Upper lobe of left lung (tissue), 6 donors: ENCODE measurements around the gene HMGXB4. TPM values are rescaled to one million over a fixed set of nuclear protein-coding genes. Genes with fewer than 3 reads are reported as not detected.

ENCODE experiments used
- ATAC-seq, 2 donors: fragments of 200-7000 bp; cut with Tn5 transposase; one replicate each; pipeline ENCODE4 v1.9.1; 2022; ENCODE audit warnings: mild to moderate bottlenecking in 2 of 2, moderate library complexity in 2 of 2; ENCODE audit not compliant: low FRiP score in 2 of 2
- DNase-seq, 2 donors: peaks; one replicate each; pipeline ENCODE4 v3.0.0-alpha.2; 2019 to 2020
- H3K27ac ChIP-seq, 4 donors: fragments of 200-600 bp; sonication (generic); one replicate each; pipeline ENCODE4 v1.5.1; 2016 to 2019
- H3K27me3 ChIP-seq, 4 donors: fragments of 200-600 bp; sonication (generic); one replicate each; pipeline ENCODE4 v1.5.1; 2017 to 2019
- H3K36me3 ChIP-seq, 4 donors: fragments of 200-600 bp; sonication (generic); one replicate each; pipeline ENCODE4 v1.5.1; 2016 to 2019
- H3K4me1 ChIP-seq, 4 donors: fragments of 200-600 bp; sonication (generic); one replicate each; pipeline ENCODE4 v1.5.1; 2018 to 2019
- H3K4me3 ChIP-seq, 4 donors: fragments of 200-600 bp; sonication (generic); one replicate each; pipeline ENCODE4 v1.5.1; 2017 to 2019; ENCODE audit warnings: mild to moderate bottlenecking in 2 of 4, moderate library complexity in 1 of 4
- H3K9me3 ChIP-seq, 4 donors: fragments of 200-600 bp; sonication (generic); one replicate each; pipeline ENCODE4 v1.5.1; 2018 to 2019
- EP300 ChIP-seq, 4 donors: sonication (generic); formaldehyde crosslinking; IDR thresholded peaks; one replicate each; pipeline ENCODE4 v1.5.1; 2017; ENCODE audit warnings: antibody characterized with exemption in 4 of 4, control low read depth in 2 of 4
- POLR2A ChIP-seq, 4 donors: fragments of 450-650 bp; IDR thresholded peaks; one replicate each; pipeline ENCODE4 v1.5.1; 2016 to 2017; ENCODE audit warnings: antibody characterized with exemption in 4 of 4, mild to moderate bottlenecking in 2 of 4
- POLR2AphosphoS5 ChIP-seq, 2 donors: sonication (generic); formaldehyde crosslinking; IDR thresholded peaks; one replicate each; pipeline ENCODE4 v1.5.1; 2017; ENCODE audit warnings: antibody characterized with exemption in 2 of 2
- WGBS, 2 donors: methylation state at CpG; one replicate each; pipeline ENCODE4 v1.1.5; 2017 to 2018; 5-methylcytosine and 5-hydroxymethylcytosine counted together
- total RNA-seq, 6 donors: library from RNA; depleted of rRNA in 4 of 6; stranded (reverse); fragments of >200 nt in 4 of 6; gene quantifications; one replicate each; pipeline versions ENCODE4 v1.1.0 to v1.2.1, GENCODE V29; 2016 to 2021
- TF ChIP-seq, protein P1 (sequence below), 6 experiments: fragments of 450-650 bp in 4 of 6; fragments of 200-600 bp in 2 of 6; sonication (generic) in 2 of 6; IDR thresholded peaks; one replicate each; pipeline ENCODE4 v1.5.1; 2016 to 2019; ENCODE audit warnings: antibody characterized with exemption in 6 of 6
- donor health status: DM: no; HTN: no; CAD: no; lungs with moderate emphysema.
- donor health status: DM: no; HTN: yes; CAD: no; lungs with severe emphysema.

Gene HMGXB4
- total RNA-seq, 6 donors from 2014 or later = 15.7 to 20.9 (median 17.2) TPM

DNA sequence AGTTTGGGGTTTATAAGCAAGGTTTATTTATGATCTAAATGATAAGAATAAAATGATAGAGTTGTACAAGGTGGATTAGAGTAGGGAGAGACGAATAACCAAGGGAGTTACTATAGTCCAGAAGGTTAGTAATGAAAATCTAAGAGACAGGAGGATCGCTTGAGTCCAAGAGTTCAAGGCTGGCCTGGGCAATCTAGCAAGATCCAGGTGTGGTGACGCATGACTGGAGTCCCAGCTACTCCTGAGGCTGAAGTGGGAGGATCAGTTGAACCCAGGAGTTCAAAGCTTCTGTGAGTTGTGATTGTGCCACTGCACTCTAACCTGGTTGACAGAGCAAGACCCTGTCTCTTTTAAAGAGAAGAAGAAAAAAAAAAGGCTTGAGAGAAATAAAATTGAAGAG lies 12.3 kb downstream of the HMGXB4 start:
- TF ChIP-seq POLR2A (IDR thresholded peaks at IDR 0.05) (no peak), EP300 (IDR thresholded peaks at IDR 0.05) (no peak), POLR2AphosphoS5 (IDR thresholded peaks at IDR 0.05) (no peak)
- TF ChIP-seq, protein P1, sequence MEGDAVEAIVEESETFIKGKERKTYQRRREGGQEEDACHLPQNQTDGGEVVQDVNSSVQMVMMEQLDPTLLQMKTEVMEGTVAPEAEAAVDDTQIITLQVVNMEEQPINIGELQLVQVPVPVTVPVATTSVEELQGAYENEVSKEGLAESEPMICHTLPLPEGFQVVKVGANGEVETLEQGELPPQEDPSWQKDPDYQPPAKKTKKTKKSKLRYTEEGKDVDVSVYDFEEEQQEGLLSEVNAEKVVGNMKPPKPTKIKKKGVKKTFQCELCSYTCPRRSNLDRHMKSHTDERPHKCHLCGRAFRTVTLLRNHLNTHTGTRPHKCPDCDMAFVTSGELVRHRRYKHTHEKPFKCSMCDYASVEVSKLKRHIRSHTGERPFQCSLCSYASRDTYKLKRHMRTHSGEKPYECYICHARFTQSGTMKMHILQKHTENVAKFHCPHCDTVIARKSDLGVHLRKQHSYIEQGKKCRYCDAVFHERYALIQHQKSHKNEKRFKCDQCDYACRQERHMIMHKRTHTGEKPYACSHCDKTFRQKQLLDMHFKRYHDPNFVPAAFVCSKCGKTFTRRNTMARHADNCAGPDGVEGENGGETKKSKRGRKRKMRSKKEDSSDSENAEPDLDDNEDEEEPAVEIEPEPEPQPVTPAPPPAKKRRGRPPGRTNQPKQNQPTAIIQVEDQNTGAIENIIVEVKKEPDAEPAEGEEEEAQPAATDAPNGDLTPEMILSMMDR (IDR thresholded peaks at IDR 0.05) = no peak
- 94 to 96% methylated on average over 3 of the region's 3 CpGs for WGBS, 2 donors
- Histone ChIP-seq H3K4me1 (peaks cover 0 to 15% (median 4%) of the 10 kb centered on the region in 4 donors), H3K36me3 (peaks cover 18 to 74% (median 37%) of the 10 kb centered on the region in 4 donors), H3K9me3 (no peaks in the 10 kb centered on the region), H3K27ac (no peak overlapping the region), H3K27me3 (no peaks in the 10 kb centered on the region), H3K4me3 (no peak overlapping the region)
- ATAC-seq = no peak
- DNase-seq = no peak

DNA sequence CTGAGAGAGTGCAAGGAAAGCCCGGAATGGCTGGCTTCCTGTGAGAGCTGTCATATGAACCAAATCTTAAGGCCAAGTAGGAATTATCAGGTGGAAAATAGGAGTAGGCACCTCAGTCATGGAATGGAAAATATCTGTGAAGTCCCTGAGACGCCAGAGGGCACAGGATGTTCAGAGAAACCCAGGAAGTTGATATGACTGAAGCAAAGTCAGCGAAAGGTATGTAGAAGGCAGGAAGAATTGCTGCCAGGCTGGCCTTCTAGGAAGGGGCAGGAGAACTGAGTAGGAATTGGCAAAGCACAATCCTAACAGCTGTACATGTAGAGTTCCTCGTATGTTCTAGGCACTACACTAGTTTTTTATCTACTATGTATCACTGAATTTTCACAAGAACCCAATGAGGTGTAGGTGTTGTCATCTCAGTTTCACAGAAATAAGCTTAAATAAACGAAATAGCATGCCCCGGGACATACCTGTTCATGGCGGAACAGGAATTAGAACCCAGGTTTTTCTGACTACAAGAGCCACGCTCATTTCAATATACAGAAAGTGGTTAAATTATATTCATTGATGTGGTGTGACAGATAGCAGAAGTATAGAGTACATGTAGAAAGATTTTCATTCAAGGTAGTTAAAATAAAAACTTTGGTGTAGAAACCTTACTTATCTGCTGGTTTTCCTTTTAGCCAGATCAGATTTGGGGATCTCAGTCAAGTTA lies 17.0 kb downstream of the HMGXB4 start:
- TF ChIP-seq, protein P1 (IDR thresholded peaks at IDR 0.05) = no peak
- TF ChIP-seq POLR2A (IDR thresholded peaks at IDR 0.05) (no peak), EP300 (IDR thresholded peaks at IDR 0.05) (no peak), POLR2AphosphoS5 (IDR thresholded peaks at IDR 0.05) (no peak)
- H3K27me3 ChIP-seq = no peaks in the 10 kb centered on the region
- WGBS, 2 donors = 87 to 90% methylated on average over 8 of the region's 8 CpGs
- no peak for DNase-seq
- H3K36me3 ChIP-seq = peaks cover 3 to 48% (median 13%) of the 10 kb centered on the region in 4 donors
- H3K4me3 ChIP-seq = no peak overlapping the region
- ATAC-seq = no peak
- no peaks in the 10 kb centered on the region for H3K9me3 ChIP-seq
- H3K27ac ChIP-seq = no peak overlapping the region
- H3K4me1 ChIP-seq = no peaks in the 10 kb centered on the region

DNA sequence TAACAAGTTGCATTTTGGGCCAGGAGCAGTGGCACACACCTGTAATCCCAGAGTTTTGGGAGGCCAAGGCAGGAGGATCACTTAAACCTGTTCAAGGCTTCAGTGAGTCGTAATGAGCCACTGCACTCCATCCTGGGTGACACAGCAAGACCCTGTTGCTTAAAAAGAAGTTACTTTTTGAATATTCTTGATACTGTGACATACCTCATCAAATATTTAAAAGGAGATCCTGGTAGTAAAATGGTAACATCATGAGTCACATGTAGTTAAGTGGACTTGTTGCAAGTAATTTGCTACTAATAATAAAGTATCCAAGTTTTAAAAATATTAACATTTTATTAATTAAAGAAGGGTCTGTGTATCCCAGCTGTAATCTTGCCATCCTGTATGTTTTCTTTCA lies 18.3 kb downstream of the HMGXB4 start:
- no peaks in the 10 kb centered on the region for H3K9me3 ChIP-seq
- TF ChIP-seq POLR2AphosphoS5 (IDR thresholded peaks at IDR 0.05) (no peak), POLR2A (IDR thresholded peaks at IDR 0.05) (no peak), EP300 (IDR thresholded peaks at IDR 0.05) (no peak)
- TF ChIP-seq, protein P1 (IDR thresholded peaks at IDR 0.05) = no peak
- ATAC-seq (no peak), DNase-seq (no peak)
- no peaks in the 10 kb centered on the region for H3K4me1 ChIP-seq
- H3K4me3 ChIP-seq = no peak overlapping the region
- H3K27me3 ChIP-seq = no peaks in the 10 kb centered on the region
- WGBS, 2 donors = 100% methylated on average over 1 of the region's 1 CpG
- H3K36me3 ChIP-seq = peaks cover 3 to 37% (median 5%) of the 10 kb centered on the region in 4 donors
- no peak overlapping the region for H3K27ac ChIP-seq

DNA sequence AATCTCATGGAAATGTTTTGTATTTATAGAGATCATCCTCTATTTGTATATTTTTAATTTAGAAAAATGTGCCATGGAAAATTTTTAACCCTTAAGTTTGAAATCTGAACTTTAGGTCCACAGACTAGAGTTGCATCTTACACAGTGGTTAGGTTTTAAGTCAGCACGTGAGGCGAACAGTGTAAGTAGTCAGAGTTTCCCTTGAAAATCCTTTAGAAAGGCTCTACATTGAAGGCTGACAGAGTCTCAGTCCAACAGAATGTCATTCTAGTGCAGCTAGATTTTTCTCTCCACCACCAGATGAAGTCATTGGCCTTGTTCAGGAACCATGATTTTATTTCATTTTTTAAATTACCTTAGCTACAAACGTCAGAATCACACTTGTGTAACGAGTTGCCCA lies 18.7 kb downstream of the HMGXB4 start:
- no peak for DNase-seq
- Histone ChIP-seq H3K4me1 (no peaks in the 10 kb centered on the region), H3K9me3 (no peaks in the 10 kb centered on the region), H3K27me3 (no peaks in the 10 kb centered on the region), H3K36me3 (peaks cover 3 to 35% (median 5%) of the 10 kb centered on the region in 4 donors), H3K27ac (no peak overlapping the region), H3K4me3 (no peak overlapping the region)
- 83% methylated on average over 4 of the region's 4 CpGs for WGBS, 2 donors
- TF ChIP-seq, protein P1 (IDR thresholded peaks at IDR 0.05) = no peak
- TF ChIP-seq POLR2A (IDR thresholded peaks at IDR 0.05) (no peak), POLR2AphosphoS5 (IDR thresholded peaks at IDR 0.05) (no peak)
- ATAC-seq = no peak

- TF ChIP-seq EP300 (IDR thresholded peaks at IDR 0.05) = no peak
- TF ChIP-seq, protein P1 (IDR thresholded peaks at IDR 0.05) = no peak
- no peak for TF ChIP-seq POLR2AphosphoS5 (IDR thresholded peaks at IDR 0.05)
- TF ChIP-seq POLR2A (IDR thresholded peaks at IDR 0.05) = no peak
- H3K36me3 ChIP-seq = peaks cover 25 to 87% (median 63%) of the 10 kb centered on the region in 4 donors
- no peaks in the 10 kb centered on the region for H3K27me3 ChIP-seq
- ATAC-seq (no peak), DNase-seq (no peak)
- no peaks in the 10 kb centered on the region for H3K9me3 ChIP-seq
- H3K4me3 ChIP-seq = no peak overlapping the region
- WGBS, 2 donors = 81 to 83% methylated on average over 1 of the region's 1 CpG
- H3K4me1 ChIP-seq = no peaks in the 10 kb centered on the region
- H3K27ac ChIP-seq = no peak overlapping the region
These were observed 30.8 kb downstream of the HMGXB4 start for GRCh38 chr22:35288116-35288515.
